GM19438 (cell line): ENCODE results near the gene PRKG1.

ENCODE experiments used
- ATAC-seq: cut with Tn5 transposase; IDR thresholded peaks from one replicate; pipeline ENCODE4 v1.9.1; 2021; ENCODE audit warnings: low read depth; ENCODE audit not compliant: unreplicated experiment

PRKG1 gene

GRCh38 chr10:51770709-51771108 lies 696.4 kb downstream of the PRKG1 start:
- no peak for ATAC-seq

- ATAC-seq = no peak
Measured at GRCh38 chr10:51772387-51772786, 698.1 kb downstream of the PRKG1 start.

- ATAC-seq = no peak
Measured at GRCh38 chr10:51773681-51774080, 699.4 kb downstream of the PRKG1 start.

- ATAC-seq = no peak
Measured at GRCh38 chr10:51783941-51784340, 709.7 kb downstream of the PRKG1 start.

GRCh38 chr10:51786016-51786683 lies 711.9 kb downstream of the PRKG1 start:
- no peak for ATAC-seq

GRCh38 chr10:51786684-51787035 lies 712.4 kb downstream of the PRKG1 start:
- no peak for ATAC-seq

- ATAC-seq = no peak
Measured at GRCh38 chr10:51788273-51788672, 714.0 kb downstream of the PRKG1 start.

GRCh38 chr10:51789118-51789517 lies 714.8 kb downstream of the PRKG1 start:
- no peak for ATAC-seq

- no peak for ATAC-seq
Measured at GRCh38 chr10:51789903-51790302, 715.6 kb downstream of the PRKG1 start.

GRCh38 chr10:51792678-51793077 lies 718.4 kb downstream of the PRKG1 start:
- ATAC-seq = no peak

- no peak for ATAC-seq
Measured at GRCh38 chr10:51800121-51800520, 725.8 kb downstream of the PRKG1 start.

- ATAC-seq = no peak
Measured at GRCh38 chr10:51800725-51801424, 726.6 kb downstream of the PRKG1 start.

GRCh38 chr10:51802030-51802429 lies 727.7 kb downstream of the PRKG1 start:
- no peak for ATAC-seq

GRCh38 chr10:51804866-51805265 lies 730.6 kb downstream of the PRKG1 start:
- ATAC-seq = no peak

GRCh38 chr10:51806079-51806835 lies 732.0 kb downstream of the PRKG1 start:
- no peak for ATAC-seq

- ATAC-seq = no peak
Measured at GRCh38 chr10:51808187-51808586, 733.9 kb downstream of the PRKG1 start.

GRCh38 chr10:51815723-51816122 lies 741.4 kb downstream of the PRKG1 start:
- no peak for ATAC-seq

GRCh38 chr10:51821045-51821444 lies 746.8 kb downstream of the PRKG1 start:
- no peak for ATAC-seq

GRCh38 chr10:51821745-51822144 lies 747.5 kb downstream of the PRKG1 start:
- ATAC-seq = no peak

GRCh38 chr10:51832652-51833383 lies 758.5 kb downstream of the PRKG1 start:
- ATAC-seq = no peak

GRCh38 chr10:51834548-51834947 lies 760.3 kb downstream of the PRKG1 start:
- ATAC-seq = no peak
